Tibial artery (tissue), 4 donors: Measurements from ENCODE around the gene AHI1.

Experiments
- DNase-seq, 2 donors: peaks; one replicate each; pipeline ENCODE4 v3.0.0-alpha.2; 2019
- H3K27ac ChIP-seq, 2 donors: fragments of 200-600 bp; sonication (generic) in 1 of 2; 1 replicate in 1 of 2; 2 replicates in 1 of 2; pipeline ENCODE4 v1.5.1; 2018 to 2019; ENCODE audit warnings: mild to moderate bottlenecking in 1 of 2
- H3K27me3 ChIP-seq, 2 donors: fragments of 200-600 bp; sonication (generic) in 1 of 2; one replicate each; pipeline versions ENCODE4 v1.5.1 to v1.6.0; 2016 to 2019
- H3K36me3 ChIP-seq, 3 donors: fragments of 200-600 bp; sonication (generic) in 2 of 3; one replicate each; pipeline ENCODE4 v1.5.1; 2016 to 2019; ENCODE audit warnings: mild to moderate bottlenecking in 2 of 3
- H3K4me1 ChIP-seq, 4 donors: fragments of 200-600 bp; sonication (generic) in 2 of 4; 1 replicate in 3 of 4; 2 replicates in 1 of 4; pipeline ENCODE4 v1.5.1; 2016 to 2019
- H3K4me3 ChIP-seq, 2 donors: fragments of 200-600 bp; sonication (generic) in 1 of 2; 1 replicate in 1 of 2; 2 replicates in 1 of 2; pipeline ENCODE4 v1.5.1; 2018 to 2019; ENCODE audit warnings: mild to moderate bottlenecking in 2 of 2
- H3K9me3 ChIP-seq, 3 donors: fragments of 200-600 bp; sonication (generic) in 1 of 3; one replicate each; pipeline ENCODE4 v1.5.1; 2016 to 2019
- intact Hi-C: fragments of 100-400 bp; cut with DNase I; formaldehyde crosslinking; loops from one replicate; pipeline ENCODE4 v1.15.0; 2023; ENCODE audit warnings: low total_unique reads
- TF ChIP-seq, protein P1 (sequence below), 2 experiments: fragments of 200-600 bp in 1 of 2; fragments of 450-650 bp in 1 of 2; IDR thresholded peaks; one replicate each; pipeline ENCODE4 v1.5.1; 2017 to 2019; ENCODE audit warnings: antibody characterized with exemption in 2 of 2, mild to moderate bottlenecking in 1 of 2, moderate library complexity in 1 of 2

Gene AHI1

DNA sequence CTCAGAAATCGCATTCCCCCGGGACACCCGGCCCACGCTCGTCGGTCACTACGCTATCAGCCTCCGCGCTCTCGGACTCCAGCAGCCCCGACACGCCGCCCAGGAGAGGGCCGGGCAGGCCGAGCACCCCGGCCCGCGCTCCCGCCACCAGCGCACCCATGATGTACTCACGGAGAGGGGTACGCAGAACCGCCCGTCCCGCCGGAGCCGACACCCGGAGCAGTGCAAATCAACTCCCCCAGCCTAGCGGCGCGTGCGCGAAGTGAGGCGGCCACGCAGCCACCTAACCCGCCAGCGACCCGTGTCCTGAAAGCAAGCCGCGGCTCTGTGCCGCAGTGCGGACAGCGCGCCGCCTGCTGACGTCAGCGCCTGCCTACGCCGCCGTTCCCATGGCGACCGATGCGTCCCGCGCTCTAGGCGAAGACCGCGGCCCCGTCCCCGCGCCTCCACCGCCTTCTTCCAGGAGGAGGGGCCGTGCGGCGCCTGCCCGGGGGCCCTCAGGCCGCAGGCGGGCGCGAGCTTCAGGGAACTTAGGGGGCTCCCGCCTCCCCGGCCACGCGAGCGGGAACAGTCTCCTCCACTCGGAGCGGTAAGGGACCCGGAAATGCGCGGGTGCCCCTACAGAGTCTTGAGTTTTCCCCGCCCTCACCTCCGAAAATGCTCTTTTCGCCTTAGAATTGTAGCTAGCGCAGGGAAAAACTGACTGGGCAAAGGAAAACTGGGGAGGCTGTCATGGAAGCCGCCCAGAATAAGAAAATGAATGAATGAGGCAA is at the start of gene AHI1:
Gene AHI1, minus strand, starts transcription at position 329 of the 773 bp plus-strand sequence. CDS start 5,503 bp downstream, outside the sequence.
- Histone ChIP-seq H3K4me1 (peaks cover 0 to 18% (median 3%) of the 10 kb centered on the region in 4 donors), H3K27ac (peak within 1 kb of the TSS; percentile 92 to 98), H3K4me3 (peak within 1 kb of the TSS; percentile 66 to 93), H3K36me3 (no peaks in the 10 kb centered on the region), H3K27me3 (no peaks in the 10 kb centered on the region), H3K9me3 (no peaks in the 10 kb centered on the region)
- TF ChIP-seq, protein P1, sequence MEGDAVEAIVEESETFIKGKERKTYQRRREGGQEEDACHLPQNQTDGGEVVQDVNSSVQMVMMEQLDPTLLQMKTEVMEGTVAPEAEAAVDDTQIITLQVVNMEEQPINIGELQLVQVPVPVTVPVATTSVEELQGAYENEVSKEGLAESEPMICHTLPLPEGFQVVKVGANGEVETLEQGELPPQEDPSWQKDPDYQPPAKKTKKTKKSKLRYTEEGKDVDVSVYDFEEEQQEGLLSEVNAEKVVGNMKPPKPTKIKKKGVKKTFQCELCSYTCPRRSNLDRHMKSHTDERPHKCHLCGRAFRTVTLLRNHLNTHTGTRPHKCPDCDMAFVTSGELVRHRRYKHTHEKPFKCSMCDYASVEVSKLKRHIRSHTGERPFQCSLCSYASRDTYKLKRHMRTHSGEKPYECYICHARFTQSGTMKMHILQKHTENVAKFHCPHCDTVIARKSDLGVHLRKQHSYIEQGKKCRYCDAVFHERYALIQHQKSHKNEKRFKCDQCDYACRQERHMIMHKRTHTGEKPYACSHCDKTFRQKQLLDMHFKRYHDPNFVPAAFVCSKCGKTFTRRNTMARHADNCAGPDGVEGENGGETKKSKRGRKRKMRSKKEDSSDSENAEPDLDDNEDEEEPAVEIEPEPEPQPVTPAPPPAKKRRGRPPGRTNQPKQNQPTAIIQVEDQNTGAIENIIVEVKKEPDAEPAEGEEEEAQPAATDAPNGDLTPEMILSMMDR (IDR thresholded peaks at IDR 0.05), result peak; percentile 25 to 37
- intact Hi-C loops, result no loop called here
- DNase-seq, result peak; percentile 91 to 96

DNA sequence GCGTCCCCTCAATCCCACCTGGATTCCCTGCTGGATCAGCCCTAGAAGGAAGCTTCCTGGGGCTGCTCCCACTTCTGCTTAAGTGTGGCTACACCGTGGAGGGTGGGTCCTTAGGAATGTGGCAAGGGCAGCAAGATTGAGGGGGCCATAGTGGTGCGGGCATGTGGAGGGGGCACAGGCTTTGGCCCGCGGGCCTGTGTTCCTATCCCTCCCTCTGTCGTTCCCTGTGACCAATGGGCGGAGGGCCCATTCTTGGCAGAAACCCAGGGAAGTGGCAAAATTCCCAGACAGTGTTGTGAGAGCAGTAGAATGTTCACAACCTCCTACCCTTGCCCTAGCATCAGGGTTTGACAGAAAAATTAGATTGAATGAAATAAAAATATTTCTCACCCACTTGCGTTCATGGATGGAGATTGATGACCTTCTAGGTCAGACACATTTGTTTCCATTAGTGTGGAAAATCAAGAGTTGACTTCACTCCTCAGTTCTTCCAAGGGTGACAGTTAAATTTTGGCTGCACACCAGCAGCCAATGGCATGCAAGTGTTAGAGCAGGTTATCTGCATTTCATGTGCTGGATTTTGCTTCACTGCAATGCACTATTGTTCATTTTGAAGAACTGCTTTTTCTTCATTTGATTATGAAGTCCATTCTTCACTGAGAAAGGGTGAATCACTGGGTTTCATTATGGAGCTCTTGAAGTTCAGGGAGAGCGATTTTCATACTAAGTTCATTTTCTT is 49.3 kb upstream of the AHI1 start:
- Histone ChIP-seq H3K4me3 (no peak overlapping the region), H3K9me3 (no peaks in the 10 kb centered on the region), H3K4me1 (no peaks in the 10 kb centered on the region), H3K27ac (no peak overlapping the region), H3K27me3 (no peaks in the 10 kb centered on the region), H3K36me3 (no peaks in the 10 kb centered on the region)
- no peak for DNase-seq
- TF ChIP-seq, protein P1 (IDR thresholded peaks at IDR 0.05), result no peak
- intact Hi-C loops, result loop anchor here (10.0 kb wide), 1 partner anchor 398 kb away; no protein-coding TSS in a partner anchor

DNA sequence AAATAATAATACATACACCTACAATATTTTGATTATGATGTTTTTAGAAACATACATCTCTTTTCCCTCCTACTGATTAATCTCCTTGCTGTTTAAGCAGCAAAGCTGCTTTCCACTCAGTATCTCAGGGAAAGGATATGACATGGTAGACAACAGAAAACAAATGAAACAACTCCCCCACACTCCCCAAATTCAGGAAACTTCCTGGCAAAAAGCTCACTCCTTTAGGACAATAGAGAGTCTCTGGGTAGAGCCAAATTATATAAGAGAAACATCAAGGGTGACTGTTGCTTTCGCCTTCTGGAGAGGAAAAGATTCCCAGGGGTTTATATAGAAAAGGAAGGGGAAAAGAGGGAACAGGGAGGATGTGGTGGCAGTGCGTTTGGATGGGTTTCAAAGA is 48.7 kb upstream of the AHI1 start:
- Histone ChIP-seq H3K9me3 (no peaks in the 10 kb centered on the region), H3K36me3 (no peaks in the 10 kb centered on the region), H3K27ac (no peak overlapping the region), H3K27me3 (no peaks in the 10 kb centered on the region), H3K4me3 (no peak overlapping the region), H3K4me1 (no peaks in the 10 kb centered on the region)
- intact Hi-C loops, result loop anchor here (10.0 kb wide), 1 partner anchor 399 kb away; no protein-coding TSS in a partner anchor
- TF ChIP-seq, protein P1 (IDR thresholded peaks at IDR 0.05), result no peak
- DNase-seq, result no peak

DNA sequence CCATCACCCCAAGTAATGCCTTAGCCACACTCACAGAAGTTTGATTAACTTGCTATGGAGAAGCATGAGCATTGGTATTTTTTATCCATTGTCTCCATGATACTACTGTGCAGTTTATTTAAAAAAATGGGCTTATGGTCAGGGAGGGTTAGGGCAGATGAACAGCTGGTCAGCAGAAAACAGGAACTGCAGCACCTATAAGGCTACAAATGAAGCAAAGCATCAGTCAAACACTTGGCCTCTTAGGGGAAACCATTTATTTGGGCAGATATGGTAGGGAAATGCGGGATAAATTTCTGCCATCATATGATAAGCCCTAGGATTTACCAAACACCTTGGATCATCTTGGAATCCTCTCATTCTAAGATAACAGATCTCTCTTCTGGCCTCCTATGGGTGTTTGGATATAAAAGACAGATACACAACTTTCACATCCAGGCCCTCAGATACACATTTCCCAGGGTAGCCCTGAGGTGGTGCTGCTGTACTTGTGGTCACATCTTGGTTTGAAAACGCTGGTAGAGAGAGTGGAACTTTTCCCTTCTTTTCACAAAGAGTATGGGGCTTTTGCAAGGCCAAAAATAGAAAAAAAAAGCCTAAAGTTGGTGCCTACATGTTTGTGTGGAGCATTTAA is 42.8 kb upstream of the AHI1 start:
- no peaks in the 10 kb centered on the region for H3K27me3 ChIP-seq
- DNase-seq, result no peak
- TF ChIP-seq, protein P1 (IDR thresholded peaks at IDR 0.05), result no peak
- no peaks in the 10 kb centered on the region for H3K9me3 ChIP-seq
- H3K4me3 ChIP-seq, result no peak overlapping the region
- H3K4me1 ChIP-seq, result peaks cover 0 to 10% (median 3%) of the 10 kb centered on the region in 4 donors
- no peak overlapping the region for H3K27ac ChIP-seq
- intact Hi-C loops, result loop anchor here (10.0 kb wide), 1 partner anchor 404 kb away; no protein-coding TSS in a partner anchor
- no peaks in the 10 kb centered on the region for H3K36me3 ChIP-seq

DNA sequence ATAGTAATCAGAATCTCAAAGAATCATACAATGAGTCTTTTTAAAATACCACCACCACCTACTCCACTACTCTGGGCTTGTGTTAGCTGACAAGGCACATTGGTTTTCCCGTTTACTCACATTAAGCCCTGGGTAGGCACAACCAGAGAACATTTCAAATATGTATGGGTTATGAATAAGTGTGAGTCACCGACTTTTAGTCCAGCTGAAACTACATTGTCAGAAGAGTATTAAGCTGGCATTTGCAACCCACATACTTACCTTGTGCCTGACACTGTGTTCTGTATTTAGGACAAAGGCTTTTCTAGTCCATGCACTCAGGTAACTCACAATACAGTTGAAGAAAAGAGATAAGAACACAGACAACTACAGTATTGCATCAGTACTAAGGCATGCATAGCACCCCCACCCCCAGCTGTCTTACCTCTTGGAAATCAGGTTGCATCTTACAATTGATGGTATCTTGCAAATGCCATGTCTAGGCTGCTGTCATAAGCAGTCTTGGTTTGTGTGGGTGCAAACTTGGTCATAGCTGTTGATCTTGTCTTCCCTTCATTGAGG is 40.3 kb upstream of the AHI1 start:
- Histone ChIP-seq H3K36me3 (no peaks in the 10 kb centered on the region), H3K27ac (no peak overlapping the region), H3K4me3 (no peak overlapping the region), H3K9me3 (no peaks in the 10 kb centered on the region), H3K27me3 (no peaks in the 10 kb centered on the region), H3K4me1 (peaks cover 0 to 10% (median 3%) of the 10 kb centered on the region in 4 donors)
- DNase-seq, result no peak
- TF ChIP-seq, protein P1 (IDR thresholded peaks at IDR 0.05), result no peak
- intact Hi-C loops, result loop anchor here (10.0 kb wide), 1 partner anchor 687 kb away; no protein-coding TSS in a partner anchor
